Posterior cingulate gyrus (tissue), 11 donors: Measurements from ENCODE around the gene RRP7A.
"Not testable (repeated sequence)": the region's sequence is repeated elsewhere in the genome, so short reads cannot be mapped to it uniquely, and the experiment has no call there.

Source experiments
- DNase-seq, 10 donors: peaks; one replicate each; pipeline versions ENCODE4 v3.0.0 to v3.0.0-alpha.2; 2020 to 2021; ENCODE audit warnings: mixed read lengths in 3 of 10
- intact Hi-C: fragments of 100-400 bp; cut with DNase I; formaldehyde crosslinking; loops from one replicate; pipeline ENCODE4 v1.15.1; 2023

The RRP7A gene

GRCh38 chr22:42519525-42520401 lies at the start of gene RRP7A:
TSS of gene RRP7A (minus strand) at chr22:42519796. CDS start at chr22:42519786, 10 bp downstream.
- intact Hi-C loops = no loop called here
- peak; percentile 63 to 97 (median 86) for DNase-seq

- peak in 2 of 10 donors; percentile 14 to 56 for DNase-seq
Observed at GRCh38 chr22:42567950-42568349, 48.4 kb upstream of the RRP7A start.

GRCh38 chr22:42565956-42566355 lies 46.4 kb upstream of the RRP7A start:
- intact Hi-C loops = no loop called here
- peak in 2 of 10 donors; percentile 48 to 63 for DNase-seq

More at GRCh38 chr22:42567950-42568349, 48.4 kb upstream of the RRP7A start:
- intact Hi-C loops = not testable (repeated sequence)

- peak in 2 of 10 donors; percentile 32 to 57 for DNase-seq
- intact Hi-C loops = no loop called here
Observed at GRCh38 chr22:42564699-42565098, 45.1 kb upstream of the RRP7A start.

- DNase-seq, intact Hi-C loops: not testable (repeated sequence)
Observed at GRCh38 chr22:42563943-42564342, 44.3 kb upstream of the RRP7A start.

GRCh38 chr22:42562684-42563083 lies 43.1 kb upstream of the RRP7A start:
- intact Hi-C loops = no loop called here
- peak in 1 of 10 donors; percentile 53 for DNase-seq

GRCh38 chr22:42562279-42562678 lies 42.7 kb upstream of the RRP7A start:
- peak in 1 of 10 donors; percentile 13 for DNase-seq
- intact Hi-C loops = no loop called here

GRCh38 chr22:42561856-42562255 lies 42.3 kb upstream of the RRP7A start:
- DNase-seq = peak in 2 of 10 donors; percentile 22 to 75
- intact Hi-C loops = no loop called here

- DNase-seq = peak in 3 of 10 donors; percentile 37 to 68 (median 64)
- intact Hi-C loops = no loop called here
Observed at GRCh38 chr22:42560781-42561180, 41.2 kb upstream of the RRP7A start.

- DNase-seq = peak in 2 of 10 donors; percentile 38 to 43
- intact Hi-C loops = no loop called here
Observed at GRCh38 chr22:42560381-42560780, 40.8 kb upstream of the RRP7A start.

- intact Hi-C loops = no loop called here
- peak; percentile 65 to 97 (median 84) for DNase-seq
Observed at GRCh38 chr22:42553475-42554361, 34.1 kb upstream of the RRP7A start, which contains the start of gene SERHL2. TSS of gene SERHL2 (plus strand) at chr22:42553956. CDS start at chr22:42554021, 65 bp downstream.

- peak in 2 of 10 donors; percentile 51 to 67 for DNase-seq
- intact Hi-C loops = not testable (repeated sequence)
Observed at GRCh38 chr22:42552294-42552647, 32.7 kb upstream of the RRP7A start.

- intact Hi-C loops = no loop called here
- peak in 3 of 10 donors; percentile 10 to 52 (median 37) for DNase-seq
Observed at GRCh38 chr22:42549331-42550060, 29.9 kb upstream of the RRP7A start.

GRCh38 chr22:42548597-42549330 lies 29.2 kb upstream of the RRP7A start:
- DNase-seq = peak in 3 of 10 donors; percentile 1 to 19 (median 11)
- intact Hi-C loops = no loop called here

- DNase-seq = peak in 3 of 10 donors; percentile 9 to 30 (median 16)
- intact Hi-C loops = not testable (repeated sequence)
Observed at GRCh38 chr22:42548126-42548525, 28.5 kb upstream of the RRP7A start.

GRCh38 chr22:42547562-42547961 lies 28.0 kb upstream of the RRP7A start:
- intact Hi-C loops = no loop called here
- peak in 2 of 10 donors; percentile 6 to 8 for DNase-seq

GRCh38 chr22:42544686-42545085 lies 25.1 kb upstream of the RRP7A start:
- DNase-seq = peak in 1 of 10 donors; percentile 1
- intact Hi-C loops = no loop called here

- intact Hi-C loops = not testable (repeated sequence)
- DNase-seq = peak in 2 of 10 donors; percentile 5 to 36
Observed at GRCh38 chr22:42539236-42539771, 19.7 kb upstream of the RRP7A start.
